Tibial artery (tissue), 4 donors: ENCODE data around the gene UBASH3B.

ENCODE experiments used
- DNase-seq, 2 donors: peaks; one replicate each; pipeline ENCODE4 v3.0.0-alpha.2; 2019
- H3K27ac ChIP-seq, 2 donors: fragments of 200-600 bp; sonication (generic) in 1 of 2; 1 replicate in 1 of 2; 2 replicates in 1 of 2; pipeline ENCODE4 v1.5.1; 2018 to 2019; ENCODE audit warnings: mild to moderate bottlenecking in 1 of 2
- H3K27me3 ChIP-seq, 2 donors: fragments of 200-600 bp; sonication (generic) in 1 of 2; one replicate each; pipeline versions ENCODE4 v1.5.1 to v1.6.0; 2016 to 2019
- H3K36me3 ChIP-seq, 3 donors: fragments of 200-600 bp; sonication (generic) in 2 of 3; one replicate each; pipeline ENCODE4 v1.5.1; 2016 to 2019; ENCODE audit warnings: mild to moderate bottlenecking in 2 of 3
- H3K4me1 ChIP-seq, 4 donors: fragments of 200-600 bp; sonication (generic) in 2 of 4; 1 replicate in 3 of 4; 2 replicates in 1 of 4; pipeline ENCODE4 v1.5.1; 2016 to 2019
- H3K4me3 ChIP-seq, 2 donors: fragments of 200-600 bp; sonication (generic) in 1 of 2; 1 replicate in 1 of 2; 2 replicates in 1 of 2; pipeline ENCODE4 v1.5.1; 2018 to 2019; ENCODE audit warnings: mild to moderate bottlenecking in 2 of 2
- H3K9me3 ChIP-seq, 3 donors: fragments of 200-600 bp; sonication (generic) in 1 of 3; one replicate each; pipeline ENCODE4 v1.5.1; 2016 to 2019
- CTCF ChIP-seq, 2 experiments: fragments of 200-600 bp in 1 of 2; fragments of 450-650 bp in 1 of 2; IDR thresholded peaks; one replicate each; pipeline ENCODE4 v1.5.1; 2017 to 2019; ENCODE audit warnings: antibody characterized with exemption in 2 of 2, mild to moderate bottlenecking in 1 of 2, moderate library complexity in 1 of 2
- intact Hi-C: fragments of 100-400 bp; cut with DNase I; formaldehyde crosslinking; loops from one replicate; pipeline ENCODE4 v1.15.0; 2023; ENCODE audit warnings: low total_unique reads

Gene UBASH3B

GRCh38 chr11:122659676-122660554, 4.4 kb downstream of the UBASH3B start:
- H3K27me3 ChIP-seq, result no peaks in the 10 kb centered on the region
- no peaks in the 10 kb centered on the region for H3K36me3 ChIP-seq
- no peak for DNase-seq
- intact Hi-C loops, result no loop called here
- H3K27ac ChIP-seq, result no peak overlapping the region
- H3K4me3 ChIP-seq, result no peak overlapping the region
- no peak for TF ChIP-seq CTCF (IDR thresholded peaks at IDR 0.05)
- H3K4me1 ChIP-seq, result peaks cover 0 to 15% (median 5%) of the 10 kb centered on the region in 4 donors
- H3K9me3 ChIP-seq, result no peaks in the 10 kb centered on the region

DNA sequence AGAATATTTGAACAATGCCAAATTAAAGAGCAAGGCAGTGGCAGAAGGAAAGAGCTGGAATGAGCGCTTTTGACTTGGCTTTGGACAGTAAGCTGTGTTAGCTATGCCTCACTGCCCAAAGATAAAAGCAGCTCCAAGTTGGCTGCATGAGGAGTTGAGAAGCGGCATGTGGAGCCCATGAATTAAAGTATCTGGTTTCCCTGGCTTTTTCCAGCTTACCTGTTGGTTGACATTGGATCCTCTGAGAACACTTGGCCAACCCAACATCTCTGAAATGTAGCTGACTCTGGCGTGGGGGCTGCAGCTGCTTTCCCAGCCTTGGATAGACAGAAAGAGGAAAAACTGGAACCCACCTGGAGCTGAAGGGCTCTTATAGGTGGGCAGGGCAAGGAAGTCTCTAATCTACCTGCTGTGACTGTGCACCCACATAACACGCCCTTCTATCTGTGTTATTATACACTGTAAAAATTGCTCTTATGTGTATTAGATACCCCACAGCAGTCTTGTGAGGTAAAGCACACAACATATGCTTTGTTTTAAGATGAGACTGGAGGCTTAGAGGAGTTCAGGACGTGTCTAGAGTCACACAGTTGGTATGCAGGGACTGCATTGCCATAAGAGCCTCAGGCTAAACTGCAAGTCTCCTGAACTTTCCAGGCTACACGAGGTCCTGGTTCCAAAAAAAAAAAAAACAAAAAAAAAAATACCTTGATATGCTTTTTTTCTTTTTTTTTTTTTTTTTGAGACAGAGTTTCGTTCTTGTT, 5.8 kb downstream of the UBASH3B start:
- no peak overlapping the region for H3K27ac ChIP-seq
- no peak for TF ChIP-seq CTCF (IDR thresholded peaks at IDR 0.05)
- no peaks in the 10 kb centered on the region for H3K27me3 ChIP-seq
- H3K9me3 ChIP-seq, result no peaks in the 10 kb centered on the region
- intact Hi-C loops, result no loop called here
- peaks cover 0 to 9% (median 4%) of the 10 kb centered on the region in 4 donors for H3K4me1 ChIP-seq
- DNase-seq, result no peak
- H3K36me3 ChIP-seq, result no peaks in the 10 kb centered on the region
- no peak overlapping the region for H3K4me3 ChIP-seq

GRCh38 chr11:122663056-122663740, 7.7 kb downstream of the UBASH3B start:
- Histone ChIP-seq H3K27me3 (no peaks in the 10 kb centered on the region), H3K9me3 (no peaks in the 10 kb centered on the region), H3K27ac (no peak overlapping the region), H3K4me3 (no peak overlapping the region), H3K36me3 (no peaks in the 10 kb centered on the region), H3K4me1 (no peaks in the 10 kb centered on the region)
- intact Hi-C loops, result no loop called here
- DNase-seq, result no peak
- TF ChIP-seq CTCF (IDR thresholded peaks at IDR 0.05), result no peak

- Histone ChIP-seq H3K36me3 (no peaks in the 10 kb centered on the region), H3K27me3 (no peaks in the 10 kb centered on the region), H3K9me3 (no peaks in the 10 kb centered on the region), H3K4me1 (no peaks in the 10 kb centered on the region), H3K27ac (no peak overlapping the region), H3K4me3 (no peak overlapping the region)
- TF ChIP-seq CTCF (IDR thresholded peaks at IDR 0.05), result no peak
- no peak for DNase-seq
- intact Hi-C loops, result no loop called here
Measured at GRCh38 chr11:122663764-122664163, 8.2 kb downstream of the UBASH3B start.

DNA sequence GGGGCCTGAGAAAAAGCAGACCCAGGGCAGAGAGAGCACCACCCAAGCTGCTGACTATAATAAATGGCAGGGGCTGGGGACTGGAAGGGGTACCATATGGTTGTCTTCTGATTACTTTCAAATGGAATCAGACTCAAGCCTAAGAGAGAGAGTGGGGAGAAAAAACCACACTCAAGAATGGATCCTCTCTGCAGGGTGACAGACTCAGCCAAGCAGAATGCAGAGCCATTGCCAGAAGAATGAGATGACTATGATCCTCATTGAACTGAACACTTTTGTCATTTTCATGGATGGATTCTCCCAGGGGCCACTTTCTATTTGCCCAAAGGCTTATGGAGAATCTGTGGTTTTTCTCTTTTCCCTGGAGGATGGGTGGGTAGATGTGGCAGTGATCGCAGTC, 8.7 kb downstream of the UBASH3B start:
- H3K4me1 ChIP-seq, result no peaks in the 10 kb centered on the region
- intact Hi-C loops, result no loop called here
- no peaks in the 10 kb centered on the region for H3K36me3 ChIP-seq
- no peak overlapping the region for H3K27ac ChIP-seq
- no peaks in the 10 kb centered on the region for H3K27me3 ChIP-seq
- no peak overlapping the region for H3K4me3 ChIP-seq
- DNase-seq, result no peak
- no peaks in the 10 kb centered on the region for H3K9me3 ChIP-seq
- TF ChIP-seq CTCF (IDR thresholded peaks at IDR 0.05), result no peak
